Liver (tissue), 9 donors: Measurements from ENCODE around the gene NOS1AP. TPM values are rescaled to one million over a fixed set of nuclear protein-coding genes. Genes with fewer than 3 reads are reported as not detected.

Experiments
- DNase-seq: peaks from one replicate; pipeline ENCODE4 v3.0.0-alpha.2; 2017; ENCODE audit warnings: low spot score
- H3K27ac ChIP-seq, 2 donors: one replicate each; pipeline ENCODE4 v1.7.0; 2013; ENCODE audit warnings: inconsistent platforms in 2 of 2, low read length in 2 of 2, control low read depth in 1 of 2, low read depth in 1 of 2, mild to moderate bottlenecking in 1 of 2
- H3K27me3 ChIP-seq, 4 donors: one replicate each; pipeline versions ENCODE4 v1.6.1 to v1.7.0; 2013; ENCODE audit warnings: low read length in 3 of 4, inconsistent platforms in 1 of 4, mild to moderate bottlenecking in 1 of 4, moderate library complexity in 1 of 4; ENCODE audit not compliant: control insufficient read depth in 4 of 4, insufficient read depth in 4 of 4
- H3K36me3 ChIP-seq, 4 donors: one replicate each; pipeline versions ENCODE4 v1.6.1 to v1.7.0; 2013; ENCODE audit warnings: low read length in 3 of 4, mild to moderate bottlenecking in 3 of 4, low read depth in 1 of 4, moderate library complexity in 1 of 4; ENCODE audit not compliant: control insufficient read depth in 4 of 4, insufficient read depth in 3 of 4
- H3K4me1 ChIP-seq, 4 donors: one replicate each; pipeline versions ENCODE4 v1.6.1 to v1.7.0; 2013; ENCODE audit warnings: low read length in 3 of 4, mild to moderate bottlenecking in 3 of 4, moderate library complexity in 1 of 4; ENCODE audit not compliant: control insufficient read depth in 4 of 4, insufficient read depth in 4 of 4
- H3K4me3 ChIP-seq, 3 donors: one replicate each; pipeline versions ENCODE4 v1.6.1 to v1.7.0; 2013; ENCODE audit warnings: low read length in 3 of 3, control low read depth in 1 of 3, low read depth in 1 of 3, mild to moderate bottlenecking in 1 of 3
- H3K9ac ChIP-seq, 2 donors: one replicate each; pipeline ENCODE4 v1.7.0; 2013; ENCODE audit warnings: low read length in 2 of 2, mild to moderate bottlenecking in 2 of 2, moderate library complexity in 2 of 2, control low read depth in 1 of 2, low read depth in 1 of 2
- H3K9me3 ChIP-seq, 4 donors: one replicate each; pipeline versions ENCODE4 v1.6.1 to v1.7.0; 2013; ENCODE audit warnings: low read length in 3 of 4; ENCODE audit not compliant: control insufficient read depth in 4 of 4
- ATF3 ChIP-seq: IDR thresholded peaks from 2 replicates; pipeline ENCODE4 v1.6.1; 2016; ENCODE audit warnings: antibody characterized with exemption
- CTCF ChIP-seq: fragments of 150-350 bp; IDR thresholded peaks from 2 replicates; pipeline ENCODE4 v1.5.1; 2017; ENCODE audit warnings: improper control_type of control experiment, low read depth, low read length; ENCODE audit not compliant: missing input control
- EGR1 ChIP-seq, 2 donors: IDR thresholded peaks; 2 replicates each; pipeline ENCODE4 v1.6.1; 2016 to 2018; ENCODE audit warnings: antibody characterized with exemption in 2 of 2, low read depth in 2 of 2
- FOXA1 ChIP-seq: IDR thresholded peaks from 2 replicates; pipeline ENCODE4 v1.6.1; 2016; ENCODE audit warnings: antibody characterized with exemption
- FOXA2 ChIP-seq: IDR thresholded peaks from 2 replicates; pipeline ENCODE4 v1.6.1; 2016; ENCODE audit warnings: antibody characterized with exemption
- GABPA ChIP-seq, 2 donors: IDR thresholded peaks in 1 of 2; conservative IDR thresholded peaks in 1 of 2; 2 replicates each; pipeline ENCODE4 v1.6.1; 2016; ENCODE audit warnings: antibody characterized with exemption in 2 of 2, mild to moderate bottlenecking in 1 of 2, moderate library complexity in 1 of 2
- HNF4A ChIP-seq, 2 donors: conservative IDR thresholded peaks; 2 replicates each; pipeline ENCODE4 v1.6.1; 2016; ENCODE audit warnings: antibody characterized with exemption in 2 of 2, mild to moderate bottlenecking in 2 of 2
- HNF4G ChIP-seq: IDR thresholded peaks from 2 replicates; pipeline ENCODE4 v1.6.1; 2016; ENCODE audit warnings: antibody characterized with exemption
- JUND ChIP-seq, 2 donors: IDR thresholded peaks; 2 replicates each; pipeline ENCODE4 v1.6.1; 2016; ENCODE audit warnings: antibody characterized with exemption in 2 of 2
- MAX ChIP-seq: IDR thresholded peaks from 2 replicates; pipeline ENCODE4 v1.6.1; 2016; ENCODE audit warnings: antibody characterized with exemption
- NR2F2 ChIP-seq: IDR thresholded peaks from 2 replicates; pipeline ENCODE4 v1.6.1; 2016; ENCODE audit warnings: antibody characterized with exemption
- RAD21 ChIP-seq, 2 donors: IDR thresholded peaks; 2 replicates each; pipeline ENCODE4 v1.6.1; 2016; ENCODE audit warnings: antibody characterized with exemption in 2 of 2, mild to moderate bottlenecking in 2 of 2
- REST ChIP-seq: IDR thresholded peaks from 2 replicates; pipeline ENCODE4 v1.6.1; 2016; ENCODE audit warnings: antibody characterized with exemption, mild to moderate bottlenecking
- RXRA ChIP-seq, 2 donors: IDR thresholded peaks; 2 replicates each; pipeline ENCODE4 v1.6.1; 2017 to 2018; ENCODE audit warnings: antibody characterized with exemption in 2 of 2, mild to moderate bottlenecking in 1 of 2
- SP1 ChIP-seq: IDR thresholded peaks from 2 replicates; pipeline ENCODE4 v1.6.1; 2018; ENCODE audit warnings: antibody characterized with exemption, mild to moderate bottlenecking
- TAF1 ChIP-seq: conservative IDR thresholded peaks from 2 replicates; pipeline ENCODE4 v1.6.1; 2016; ENCODE audit warnings: antibody characterized with exemption, mild to moderate bottlenecking
- YY1 ChIP-seq: IDR thresholded peaks from 2 replicates; pipeline ENCODE4 v1.6.1; 2016; ENCODE audit warnings: antibody characterized with exemption, mild to moderate bottlenecking
- ZBTB33 ChIP-seq: IDR thresholded peaks from 2 replicates; pipeline ENCODE4 v1.6.1; 2016; ENCODE audit warnings: antibody characterized with exemption
- WGBS: extraction: QIAGEN DNeasy Blood & Tissue Kit; methylation state at CpG from one replicate; pipeline ENCODE4 v1.1.7; 2013; 5-methylcytosine and 5-hydroxymethylcytosine counted together
- polyA plus RNA-seq, 2 donors: library from polyadenylated mRNA; stranded (reverse) in 1 of 2; unstranded in 1 of 2; fragments of 200-250 nt in 1 of 2; fragments of >200 nt in 1 of 2; fragmentation: Nextera tagmentation in 1 of 2; extraction: Ambion mirVana in 1 of 2; gene quantifications; one replicate each; pipeline versions ENCODE4 v1.2.1 to v1.2.3, GENCODE V29; 2013 to 2015
- total RNA-seq, 2 donors: library from RNA; depleted of rRNA; stranded (reverse); fragments of >200 nt; gene quantifications; one replicate each; pipeline ENCODE4 v1.2.3, GENCODE V29; 2014
- donor health status: healthy.
- donor health status: healthy.
- donor health status: healthy.
- donor health status: healthy.
- donor health status: healthy.

Gene NOS1AP
- total and polyA plus RNA-seq, 4 donors: 1.4 to 13.0 (median 4.5) TPM

- no peaks in the 10 kb centered on the region for H3K9me3 ChIP-seq
- H3K36me3 ChIP-seq: peaks cover 0 to 13% (median 10%) of the 10 kb centered on the region in 4 donors
- H3K27me3 ChIP-seq: no peaks in the 10 kb centered on the region
- H3K27ac ChIP-seq: no peak overlapping the region
- no peak overlapping the region for H3K9ac ChIP-seq
- TF ChIP-seq SP1 (no peak), FOXA2 (no peak), FOXA1 (no peak), RAD21 (IDR thresholded peaks at IDR 0.05) (no peak), CTCF (no peak), YY1 (no peak), NR2F2 (no peak), JUND (IDR thresholded peaks at IDR 0.05) (no peak), REST (no peak), HNF4A (conservative IDR thresholded peaks at IDR 0.05) (no peak), RXRA (IDR thresholded peaks at IDR 0.05) (no peak), ATF3 (no peak), HNF4G (no peak), MAX (no peak), TAF1 (no peak), EGR1 (IDR thresholded peaks at IDR 0.05; ENCODE audit: low read depth in 2 of 2) (no peak)
- 96% methylated on average over 6 of the region's 6 CpGs for WGBS
- peak; percentile 22 for DNase-seq
- H3K4me3 ChIP-seq: no peak overlapping the region
- peaks cover 0 to 4% (median 2%) of the 10 kb centered on the region in 4 donors for H3K4me1 ChIP-seq
Observed at GRCh38 chr1:162383091-162383490, 313.6 kb downstream of the NOS1AP start.

DNA sequence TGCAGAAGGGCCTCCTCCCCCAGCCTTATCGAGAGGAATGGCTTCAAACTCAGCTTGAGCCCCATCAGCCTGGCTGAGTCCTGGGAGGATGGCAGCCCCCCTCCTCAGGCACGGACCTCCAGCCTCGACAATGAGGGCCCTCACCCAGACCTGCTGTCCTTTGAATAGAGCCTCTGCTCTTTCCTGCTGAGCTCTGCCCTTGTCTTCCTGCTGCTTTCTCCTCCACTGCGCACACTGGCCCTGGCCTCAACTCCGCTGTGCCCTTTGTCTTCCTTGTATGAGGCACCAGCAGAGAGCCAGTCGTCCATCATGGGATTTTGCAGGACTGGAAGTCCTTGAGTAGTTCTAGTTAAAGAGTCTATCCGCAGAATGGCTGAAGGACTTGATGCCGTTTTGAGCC, 314.0 kb downstream of the NOS1AP start:
- 93% methylated on average over 8 of the region's 8 CpGs for WGBS
- Histone ChIP-seq H3K4me3 (no peak overlapping the region), H3K27ac (no peak overlapping the region), H3K9ac (no peak overlapping the region), H3K27me3 (no peaks in the 10 kb centered on the region), H3K36me3 (peaks cover 0 to 13% (median 10%) of the 10 kb centered on the region in 4 donors), H3K4me1 (peaks cover 0 to 8% (median 3%) of the 10 kb centered on the region in 4 donors), H3K9me3 (no peaks in the 10 kb centered on the region)
- DNase-seq: peak; percentile 24
- TF ChIP-seq HNF4G (no peak), HNF4A (conservative IDR thresholded peaks at IDR 0.05) (no peak), MAX (no peak), SP1 (no peak), REST (no peak), NR2F2 (no peak), RXRA (IDR thresholded peaks at IDR 0.05) (no peak), EGR1 (IDR thresholded peaks at IDR 0.05; ENCODE audit: low read depth in 2 of 2) (no peak), GABPA (IDR thresholded peaks at IDR 0.05 in 1 of 2, conservative IDR thresholded peaks at IDR 0.05 in 1 of 2) (no peak), ZBTB33 (no peak)
